GM21576 (cell line): ENCODE results near the gene CSTPP1.
"Not testable (repeated sequence)": the region's sequence is repeated elsewhere in the genome, so short reads cannot be mapped to it uniquely, and the experiment has no call there.

Source experiments
- ATAC-seq: cut with Tn5 transposase; IDR thresholded peaks from one replicate; pipeline ENCODE4 v1.9.1; 2021; ENCODE audit warnings: mild to moderate bottlenecking, moderate library complexity; ENCODE audit not compliant: unreplicated experiment

The CSTPP1 gene

GRCh38 chr11:47034091-47034490 lies 97.5 kb downstream of the CSTPP1 start:
- ATAC-seq, result no peak

GRCh38 chr11:47035108-47035507 lies 98.5 kb downstream of the CSTPP1 start:
- no peak for ATAC-seq

GRCh38 chr11:47044119-47044518 lies 107.6 kb downstream of the CSTPP1 start:
- ATAC-seq, result no peak

- no peak for ATAC-seq
These were observed 111.4 kb downstream of the CSTPP1 start for GRCh38 chr11:47047972-47048371.

- no peak for ATAC-seq
These were observed 113.7 kb downstream of the CSTPP1 start for GRCh38 chr11:47050284-47050683.

GRCh38 chr11:47051217-47051616 lies 114.7 kb downstream of the CSTPP1 start:
- ATAC-seq, result no peak

GRCh38 chr11:47052165-47052564 lies 115.6 kb downstream of the CSTPP1 start:
- ATAC-seq, result no peak

GRCh38 chr11:47052576-47052975 lies 116.0 kb downstream of the CSTPP1 start:
- ATAC-seq, result no peak

- ATAC-seq, result no peak
These were observed 119.0 kb downstream of the CSTPP1 start for GRCh38 chr11:47055534-47055933.

- ATAC-seq, result no peak
These were observed 119.8 kb downstream of the CSTPP1 start for GRCh38 chr11:47056261-47056915.

GRCh38 chr11:47057365-47057764 lies 120.8 kb downstream of the CSTPP1 start:
- no peak for ATAC-seq

- ATAC-seq, result no peak
These were observed 124.2 kb downstream of the CSTPP1 start for GRCh38 chr11:47060807-47061206.

- ATAC-seq, result no peak
These were observed 125.0 kb downstream of the CSTPP1 start for GRCh38 chr11:47061429-47062178.

GRCh38 chr11:47062736-47063135 lies 126.2 kb downstream of the CSTPP1 start:
- ATAC-seq, result no peak

- no peak for ATAC-seq
These were observed 130.8 kb downstream of the CSTPP1 start for GRCh38 chr11:47067401-47067800.

GRCh38 chr11:47070769-47071168 lies 134.2 kb downstream of the CSTPP1 start:
- ATAC-seq, result no peak

- ATAC-seq, result no peak
These were observed 134.8 kb downstream of the CSTPP1 start for GRCh38 chr11:47071341-47071740.

- ATAC-seq, result no peak
These were observed 135.3 kb downstream of the CSTPP1 start for GRCh38 chr11:47071791-47072261.

- ATAC-seq, result no peak
These were observed 142.4 kb downstream of the CSTPP1 start for GRCh38 chr11:47078751-47079521.

GRCh38 chr11:47080775-47081174 lies 144.2 kb downstream of the CSTPP1 start:
- not testable (repeated sequence) for ATAC-seq

GRCh38 chr11:47083913-47084312 lies 147.4 kb downstream of the CSTPP1 start:
- ATAC-seq, result no peak

GRCh38 chr11:47087801-47088200 lies 151.2 kb downstream of the CSTPP1 start:
- ATAC-seq, result no peak
